HFFc6 (cell line): Measurements from ENCODE around the gene C9orf50. TPM values are rescaled to one million over a fixed set of nuclear protein-coding genes. Genes with fewer than 3 reads are reported as not detected.
"Not testable (repeated sequence)": the region's sequence is repeated elsewhere in the genome, so short reads cannot be mapped to it uniquely, and the experiment has no call there.

Experiments used
- DNase-seq: peaks from one replicate; pipeline ENCODE4 v3.0.0-alpha.2; 2018
- H3K27ac Mint-ChIP-seq: 2 replicates; pipeline ENCODE4 v1.8.0; 2020; ENCODE audit warnings: mild to moderate bottlenecking, mixed read lengths
- H3K27me3 Mint-ChIP-seq: 2 replicates; pipeline ENCODE4 v1.8.0; 2021; ENCODE audit warnings: mild to moderate bottlenecking, moderate library complexity, mixed read lengths; ENCODE audit not compliant: insufficient read depth
- H3K36me3 Mint-ChIP-seq: 2 replicates; pipeline ENCODE4 v1.8.0; 2021; ENCODE audit warnings: low read depth, mixed read lengths
- H3K4me1 Mint-ChIP-seq: 2 replicates; pipeline ENCODE4 v1.8.0; 2020; ENCODE audit warnings: low read depth, mixed read lengths
- H3K4me3 Mint-ChIP-seq: 2 replicates; pipeline ENCODE4 v1.8.0; 2020; ENCODE audit warnings: mild to moderate bottlenecking, moderate library complexity, mixed read lengths
- H3K9me3 Mint-ChIP-seq: 2 replicates; pipeline ENCODE4 v1.8.0; 2020; ENCODE audit warnings: mild to moderate bottlenecking, mixed read lengths
- CTCF ChIP-seq: fragments of 200-600 bp; sonication (generic); IDR thresholded peaks from 2 replicates; pipeline ENCODE4 v1.5.0; 2021; ENCODE audit warnings: antibody characterized with exemption, mild to moderate bottlenecking
- total RNA-seq, 6 experiments: library from RNA; stranded (reverse); fragmentation: NEBNext Ultra II Directional; extraction: Animal tissue kit (Norgen Biotek cat#: 25700); gene quantifications; 2 replicates in 1 of 6; 3 replicates in 5 of 6; pipeline ENCODE4 v1.2.3, GENCODE V29; 2021

The C9orf50 gene
- total RNA-seq, 6 experiments from 2014 or later = 0.14 to 0.20 TPM; not detected in 4

DNA sequence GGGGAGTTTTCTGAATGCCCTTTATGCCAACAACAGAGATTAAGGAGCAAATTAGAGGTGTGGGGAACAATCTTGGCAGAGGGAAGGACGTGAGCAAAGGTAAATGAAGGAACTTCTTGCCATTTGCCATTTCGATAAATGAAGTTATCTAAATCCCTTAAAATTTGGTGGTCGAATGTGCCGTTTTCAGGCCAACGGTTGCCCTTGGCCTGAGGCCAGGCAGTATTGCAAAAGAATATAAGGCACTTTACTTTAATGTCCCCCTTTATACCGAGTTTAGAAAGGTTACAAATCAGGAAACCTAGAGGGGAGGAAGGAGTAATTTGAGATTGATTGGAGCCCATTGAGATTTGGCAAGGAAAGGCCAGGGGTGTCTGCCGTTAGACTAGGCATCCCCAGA lies 26.3 kb downstream of the C9orf50 start:
- Mint-ChIP-seq H3K27ac (no peak overlapping the region), H3K4me3 (no peak overlapping the region), H3K9me3 (no peaks in the 10 kb centered on the region), H3K27me3 (no peaks in the 10 kb centered on the region), H3K36me3 (no peaks in the 10 kb centered on the region), H3K4me1 (peaks cover 27% of the 10 kb centered on the region)
- DNase-seq = no peak
- TF ChIP-seq CTCF = no peak

DNA sequence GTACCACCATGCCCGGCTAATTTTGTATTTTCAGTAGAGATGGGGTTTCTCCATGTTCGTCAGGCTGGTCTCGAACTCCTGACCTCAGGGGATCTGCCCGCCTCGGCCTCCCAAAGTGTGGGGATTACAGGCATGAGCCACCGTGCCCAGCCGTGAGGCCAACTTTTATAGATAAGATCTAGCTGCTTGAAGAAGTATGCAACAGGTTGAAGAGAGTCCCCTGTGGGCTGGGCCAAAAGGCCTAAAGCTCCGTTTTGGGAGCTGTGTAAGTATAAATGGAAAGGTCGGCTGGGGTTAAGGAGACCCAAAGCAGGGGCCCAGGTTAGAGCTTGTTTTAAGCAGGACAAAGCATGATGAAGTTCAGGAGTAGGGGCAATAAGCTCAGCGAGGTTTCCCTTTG lies 28.1 kb downstream of the C9orf50 start:
- H3K9me3 Mint-ChIP-seq, H3K4me3 Mint-ChIP-seq, H3K27ac Mint-ChIP-seq, H3K36me3 Mint-ChIP-seq, H3K27me3 Mint-ChIP-seq, DNase-seq: not testable (repeated sequence)
- peaks cover 20% of the 10 kb centered on the region for H3K4me1 Mint-ChIP-seq

DNA sequence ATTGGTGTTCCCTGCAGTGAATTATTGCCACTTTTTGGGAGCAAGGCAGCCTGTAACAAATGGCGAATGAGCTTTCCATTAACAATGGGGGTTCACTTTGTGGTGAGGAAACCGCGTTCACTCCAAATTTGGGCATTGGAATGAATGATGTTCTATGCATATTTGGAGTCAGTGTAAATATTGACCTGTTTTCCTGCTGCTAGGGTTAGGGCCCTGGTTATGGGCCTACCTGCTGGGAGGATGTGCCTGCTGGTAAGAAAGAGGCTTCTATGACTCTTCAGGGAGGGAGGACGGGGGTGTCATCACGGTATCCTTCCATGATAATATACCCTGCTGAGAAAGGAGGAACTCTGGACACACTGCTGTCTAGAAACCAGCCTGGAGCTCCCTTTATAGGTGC lies 29.0 kb downstream of the C9orf50 start:
- no peak for DNase-seq
- Mint-ChIP-seq H3K27ac (no peak overlapping the region), H3K9me3 (no peaks in the 10 kb centered on the region), H3K4me1 (peaks cover 19% of the 10 kb centered on the region), H3K36me3 (no peaks in the 10 kb centered on the region), H3K27me3 (peaks cover 2% of the 10 kb centered on the region; the same call in 1 of the 2 replicates), H3K4me3 (no peak overlapping the region)
- no peak for TF ChIP-seq CTCF

DNA sequence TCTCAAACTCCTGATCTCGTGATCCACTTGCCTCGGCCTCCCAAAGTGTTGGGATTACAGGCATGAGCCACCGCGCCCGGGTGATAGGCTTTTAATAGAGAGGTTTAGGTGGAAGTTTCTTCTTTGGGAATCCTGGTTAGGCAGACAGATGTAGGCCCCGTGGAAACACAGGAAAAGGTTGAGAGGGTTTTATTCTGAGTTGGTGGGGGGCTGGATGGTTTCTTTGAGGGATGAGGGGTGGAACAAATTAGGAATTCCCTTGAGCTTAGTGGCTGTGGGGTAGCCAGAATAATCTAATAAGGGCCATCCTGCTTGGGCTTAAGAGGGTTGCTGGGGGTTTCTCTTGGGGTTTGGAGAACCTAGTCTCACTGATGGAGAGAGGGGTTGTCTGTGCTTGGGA lies 30.4 kb downstream of the C9orf50 start:
- H3K4me1 Mint-ChIP-seq = peaks cover 9% of the 10 kb centered on the region
- TF ChIP-seq CTCF = no peak
- no peak overlapping the region for H3K4me3 Mint-ChIP-seq
- no peaks in the 10 kb centered on the region for H3K36me3 Mint-ChIP-seq
- DNase-seq = no peak
- no peak overlapping the region for H3K27ac Mint-ChIP-seq
- no peaks in the 10 kb centered on the region for H3K9me3 Mint-ChIP-seq
- peaks cover 2% of the 10 kb centered on the region; the same call in 1 of the 2 replicates for H3K27me3 Mint-ChIP-seq

GRCh38 chr9:129587487-129588262 lies 33.2 kb downstream of the C9orf50 start:
- Mint-ChIP-seq H3K9me3 (no peaks in the 10 kb centered on the region), H3K27me3 (peaks cover 2% of the 10 kb centered on the region; the same call in 1 of the 2 replicates), H3K4me1 (peaks cover 8% of the 10 kb centered on the region), H3K4me3 (no peak overlapping the region), H3K27ac (no peak overlapping the region), H3K36me3 (no peaks in the 10 kb centered on the region)
- TF ChIP-seq CTCF = no peak
- no peak for DNase-seq

GRCh38 chr9:129586685-129587084 lies 34.2 kb downstream of the C9orf50 start:
- DNase-seq = no peak
- Mint-ChIP-seq H3K4me1 (peaks cover 8% of the 10 kb centered on the region), H3K36me3 (no peaks in the 10 kb centered on the region), H3K27ac (no peak overlapping the region), H3K4me3 (no peak overlapping the region), H3K27me3 (peaks cover 2% of the 10 kb centered on the region; the same call in 1 of the 2 replicates), H3K9me3 (no peaks in the 10 kb centered on the region)
- TF ChIP-seq CTCF = no peak
